ENCODE measurements around the gene C11orf71. TPM values are rescaled to one million over a fixed set of nuclear protein-coding genes. Genes with fewer than 3 reads are reported as not detected.

The C11orf71 gene
- total RNA-seq, 1 donor from 2014 or later: 7.1 TPM

- intact Hi-C loops (cut with micrococcal nuclease): loop anchor here (1.0 to 10.0 kb wide), 10 partner anchors 38 to 1086 kb away; partner anchors contain the start of genes REXO2, TTC12, USP28 and ZW10
Measured at GRCh38 chr11:114400915-114401223, 558 bp upstream of the C11orf71 start.

GRCh38 chr11:114399490-114400215 is 658 bp downstream of the C11orf71 start:
- intact Hi-C loops (cut with micrococcal nuclease): loop anchor here (1.0 to 10.0 kb wide), 10 partner anchors 40 to 1085 kb away; partner anchors contain the start of genes REXO2, TTC12, USP28 and ZW10

GRCh38 chr11:114398303-114398920 is 1.9 kb downstream of the C11orf71 start:
- intact Hi-C loops (cut with micrococcal nuclease): no loop called here

GRCh38 chr11:114397349-114397982 is 2.8 kb downstream of the C11orf71 start:
- intact Hi-C loops (cut with micrococcal nuclease): no loop called here

GRCh38 chr11:114396916-114397315 is 3.4 kb downstream of the C11orf71 start:
- intact Hi-C loops (cut with micrococcal nuclease): no loop called here

- intact Hi-C loops (cut with micrococcal nuclease): no loop called here
Measured at GRCh38 chr11:114395736-114396135, 4.6 kb downstream of the C11orf71 start.

GRCh38 chr11:114392735-114393667 is 7.3 kb downstream of the C11orf71 start:
- intact Hi-C loops (cut with micrococcal nuclease): no loop called here

GRCh38 chr11:114386545-114386944 is 13.8 kb downstream of the C11orf71 start:
- intact Hi-C loops (cut with micrococcal nuclease): no loop called here

- intact Hi-C loops (cut with micrococcal nuclease): no loop called here
Measured at GRCh38 chr11:114386131-114386530, 14.2 kb downstream of the C11orf71 start.

- intact Hi-C loops (cut with micrococcal nuclease): no loop called here
Measured at GRCh38 chr11:114384487-114384886, 15.8 kb downstream of the C11orf71 start.

- intact Hi-C loops (cut with micrococcal nuclease): no loop called here
Measured at GRCh38 chr11:114382509-114382908, 17.8 kb downstream of the C11orf71 start.

GRCh38 chr11:114379394-114380069 is 20.8 kb downstream of the C11orf71 start:
- intact Hi-C loops (cut with micrococcal nuclease): no loop called here

- intact Hi-C loops (cut with micrococcal nuclease): no loop called here
Measured at GRCh38 chr11:114377612-114378267, 22.6 kb downstream of the C11orf71 start.

GRCh38 chr11:114375052-114375451 is 25.3 kb downstream of the C11orf71 start:
- intact Hi-C loops (cut with micrococcal nuclease): no loop called here

GRCh38 chr11:114368918-114369680 is 31.2 kb downstream of the C11orf71 start:
- intact Hi-C loops (cut with micrococcal nuclease): no loop called here

- intact Hi-C loops (cut with micrococcal nuclease): no loop called here
Measured at GRCh38 chr11:114367244-114367957, 32.9 kb downstream of the C11orf71 start.

GRCh38 chr11:114366331-114367243 is 33.7 kb downstream of the C11orf71 start:
- intact Hi-C loops (cut with micrococcal nuclease): no loop called here

- intact Hi-C loops (cut with micrococcal nuclease): no loop called here
Measured at GRCh38 chr11:114362958-114363357, 37.4 kb downstream of the C11orf71 start.
